ENCODE results near the gene BOLL.
"Not testable (repeated sequence)": the region's sequence is repeated elsewhere in the genome, so short reads cannot be mapped to it uniquely, and the experiment has no call there.

DNA sequence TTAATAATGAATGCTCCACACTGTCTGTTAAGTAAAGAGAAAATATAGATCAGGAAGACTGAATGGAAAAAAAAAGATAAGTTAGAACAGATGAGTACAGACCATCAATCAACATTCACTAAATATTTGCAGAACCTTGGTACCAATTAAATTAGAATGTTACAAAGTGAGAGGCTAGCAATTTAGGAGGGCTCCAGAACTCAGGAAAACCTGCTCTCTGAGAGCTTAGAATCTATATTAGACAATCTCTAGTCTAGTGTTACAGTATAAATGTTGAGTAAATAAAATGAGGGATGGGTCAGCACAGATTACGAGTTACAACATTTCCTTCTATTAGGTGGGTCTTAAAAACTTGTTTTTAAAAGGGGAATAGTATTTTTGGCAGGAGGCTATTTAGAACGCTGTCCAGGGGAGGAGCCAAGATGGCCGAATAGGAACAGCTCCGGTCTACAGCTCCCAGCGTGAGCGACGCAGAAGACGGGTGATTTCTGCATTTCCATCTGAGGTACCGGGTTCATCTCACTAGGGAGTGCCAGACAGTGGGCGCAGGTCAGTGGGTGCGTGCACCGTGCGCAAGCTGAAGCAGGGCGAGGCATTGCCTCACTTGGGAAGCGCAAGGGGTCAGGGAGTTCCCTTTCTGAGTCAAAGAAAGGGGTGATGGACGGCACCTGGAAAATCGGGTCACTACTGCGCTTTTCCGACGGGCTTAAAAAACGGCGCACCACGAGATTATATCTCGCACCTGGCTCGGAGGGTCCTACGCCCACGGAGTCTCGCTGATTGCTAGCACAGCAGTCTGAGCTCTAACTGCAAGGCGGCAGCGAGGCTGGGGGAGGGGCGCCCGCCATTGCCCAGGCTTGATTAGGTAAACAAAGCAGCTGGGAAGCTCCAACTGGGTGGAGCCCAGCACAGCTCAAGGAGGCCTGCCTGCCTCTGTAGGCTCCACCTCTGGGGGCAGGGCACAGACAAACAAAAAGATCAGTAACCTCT lies 56.3 kb downstream of the BOLL start:
- TF ChIP-seq CTCF (conservative IDR thresholded peaks at IDR 0.05); EZH2 (IDR thresholded peaks at IDR 0.05; ENCODE audit: low read depth): not testable (repeated sequence)

All from PC-9 (cell line).